GM21717 (cell line): ENCODE measurements around the gene VWF.
"Not testable (repeated sequence)": the region's sequence is repeated elsewhere in the genome, so short reads cannot be mapped to it uniquely, and the experiment has no call there.

Source experiments
- ATAC-seq: cut with Tn5 transposase; IDR thresholded peaks from one replicate; pipeline ENCODE4 v1.9.1; 2021; ENCODE audit warnings: mild to moderate bottlenecking, moderate library complexity; ENCODE audit not compliant: unreplicated experiment

VWF gene

DNA sequence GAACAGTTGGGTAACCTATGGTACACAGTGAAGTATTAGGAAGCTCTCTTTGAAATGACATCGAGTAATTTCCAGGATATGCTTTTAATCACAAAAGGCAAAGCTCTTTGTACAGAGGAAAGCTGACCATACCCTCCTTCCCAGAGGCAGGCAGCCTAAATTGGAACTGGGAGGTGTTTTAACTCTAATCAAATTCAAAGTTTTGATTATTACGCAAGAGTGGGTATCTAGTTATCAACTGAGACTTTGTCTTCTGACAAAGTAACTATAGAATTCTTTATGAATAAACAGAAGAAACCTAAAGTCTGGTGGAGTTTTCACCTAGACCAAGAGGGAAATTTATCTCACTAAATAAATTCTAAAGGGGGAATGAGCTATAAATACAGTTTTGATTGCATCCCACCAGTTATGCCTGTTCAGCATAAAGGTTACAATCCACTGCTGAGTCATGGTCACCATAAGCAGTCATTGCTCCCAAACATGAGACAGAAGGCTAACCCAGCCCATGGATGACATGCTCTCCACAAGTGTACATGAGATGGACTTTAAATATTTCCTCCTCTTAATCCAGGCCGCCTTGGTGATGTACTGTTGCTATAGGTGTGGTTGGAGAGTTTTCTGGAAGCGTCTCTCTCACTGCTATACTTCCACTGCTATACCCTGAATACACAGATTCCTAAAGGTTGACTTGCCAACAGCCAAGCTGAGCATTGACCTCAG, 113.7 kb downstream of the VWF start:
- not testable (repeated sequence) for ATAC-seq

DNA sequence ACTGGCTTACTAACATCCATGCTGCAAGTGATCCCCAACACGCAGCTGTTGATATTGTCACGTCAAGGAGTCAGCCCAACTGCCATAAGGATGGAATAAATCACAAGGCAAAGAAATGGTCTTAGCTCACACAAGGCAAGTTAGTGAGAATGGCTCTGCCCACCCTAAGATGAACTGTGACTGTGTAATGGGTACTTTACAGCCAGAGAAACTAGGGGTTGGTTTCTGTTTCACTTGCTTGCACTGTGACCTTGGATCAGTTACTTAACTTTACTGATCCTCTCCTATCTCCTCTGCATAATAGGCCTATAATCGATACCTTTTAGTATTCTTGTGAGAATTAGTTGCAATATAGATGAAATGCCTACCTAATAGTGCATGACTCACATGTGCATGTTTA, 127.2 kb downstream of the VWF start:
- no peak for ATAC-seq

DNA sequence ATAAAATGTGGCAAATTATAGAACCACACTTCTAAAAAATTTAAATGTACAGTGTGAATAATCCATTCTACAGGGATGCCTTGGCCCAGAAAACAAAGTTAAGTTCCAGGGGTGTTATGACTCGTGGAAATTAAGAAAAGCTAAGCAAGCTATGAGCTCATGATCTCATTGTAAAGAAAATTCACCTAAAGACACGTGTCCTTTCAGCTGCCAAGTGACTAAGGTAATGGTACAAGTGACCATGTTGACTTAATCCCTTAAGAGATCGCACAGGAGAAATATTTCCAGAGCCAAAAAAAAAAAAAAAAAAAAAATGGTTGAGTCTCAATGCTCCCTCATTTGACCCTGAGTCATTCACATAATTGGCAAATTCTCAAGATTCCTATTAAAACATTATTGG, 128.0 kb downstream of the VWF start:
- no peak for ATAC-seq

- ATAC-seq = no peak
Observed at GRCh38 chr12:5989621-5990020, 134.8 kb downstream of the VWF start.

- ATAC-seq = no peak
Observed at GRCh38 chr12:5988659-5989116, 135.8 kb downstream of the VWF start.

DNA sequence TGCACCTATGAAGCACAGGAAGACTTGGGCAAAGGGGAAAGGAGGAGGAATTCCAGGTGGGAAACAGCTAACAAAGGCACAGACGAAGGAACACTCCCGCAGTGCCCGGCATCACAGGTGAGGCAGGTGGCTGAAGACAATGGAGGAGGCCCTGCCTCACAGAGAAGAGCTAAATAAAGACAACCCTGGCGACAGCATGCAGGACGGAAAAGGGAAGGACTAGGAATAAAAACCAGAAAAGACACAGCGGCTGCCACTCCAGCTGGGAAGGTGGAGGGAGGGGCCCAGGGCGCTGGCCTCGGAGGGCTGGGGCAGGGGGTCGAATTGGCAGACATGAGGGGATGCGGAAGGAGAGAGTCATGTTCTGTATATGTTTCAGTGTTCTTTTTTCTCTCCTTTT, 136.4 kb downstream of the VWF start:
- no peak for ATAC-seq

DNA sequence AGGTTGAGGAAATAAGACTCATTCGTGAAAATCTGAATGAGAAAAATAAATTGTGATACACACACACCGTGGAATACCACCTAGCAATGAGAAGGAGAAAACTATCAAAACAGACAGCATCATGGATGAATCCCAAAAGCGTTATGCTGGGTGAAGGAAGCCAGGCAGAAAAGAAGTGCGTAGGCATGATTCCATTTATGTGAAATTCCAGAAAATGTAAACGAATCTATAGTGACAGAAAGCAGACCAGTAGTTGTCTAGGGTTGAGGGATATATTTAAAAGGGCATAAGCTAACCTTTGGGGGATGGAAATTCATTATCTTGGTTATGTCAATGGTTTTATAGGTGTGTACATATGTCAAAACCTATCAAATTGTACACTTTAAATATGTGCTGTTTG, 136.9 kb downstream of the VWF start:
- ATAC-seq = no peak

GRCh38 chr12:5985471-5985870, 139.0 kb downstream of the VWF start:
- ATAC-seq = no peak

- no peak for ATAC-seq
Observed at GRCh38 chr12:5984873-5985272, 139.6 kb downstream of the VWF start.

- ATAC-seq = no peak
Observed at GRCh38 chr12:5982106-5982505, 142.4 kb downstream of the VWF start.

- no peak for ATAC-seq
Observed at GRCh38 chr12:5977556-5977955, 146.9 kb downstream of the VWF start.

- no peak for ATAC-seq
Observed at GRCh38 chr12:5976711-5977110, 147.8 kb downstream of the VWF start.

GRCh38 chr12:5976196-5976595, 148.3 kb downstream of the VWF start:
- ATAC-seq = no peak

DNA sequence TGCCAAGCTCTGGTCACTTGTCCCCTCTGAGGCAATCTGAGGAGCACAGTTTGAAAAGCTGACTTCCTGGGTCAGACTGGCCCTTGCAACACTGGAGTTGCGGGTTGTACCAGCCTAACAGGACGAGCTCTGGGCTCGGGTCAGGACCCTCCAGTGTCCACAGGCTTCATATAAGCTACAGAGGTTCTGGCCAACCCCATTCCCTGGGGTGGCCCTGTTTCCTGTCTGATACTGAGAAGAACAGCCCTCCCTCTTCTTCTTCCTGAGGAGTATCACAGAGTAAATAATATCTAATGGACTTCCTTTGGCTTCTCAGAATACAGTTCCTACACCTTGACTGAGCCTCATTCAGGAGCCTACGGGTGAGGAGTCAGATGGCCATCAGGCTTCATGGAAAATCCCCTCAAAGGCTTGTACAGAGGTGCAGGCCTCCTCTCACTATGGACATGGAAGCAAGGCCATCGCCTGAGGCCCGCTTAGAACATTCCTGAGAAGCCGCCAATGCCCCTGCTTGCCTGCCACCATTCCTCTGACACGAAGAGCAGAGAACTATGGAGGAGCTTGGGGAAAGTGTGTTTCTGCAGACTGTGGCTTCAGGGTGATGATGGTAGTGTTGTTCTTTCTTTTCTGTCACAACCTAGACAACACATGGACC, 150.9 kb downstream of the VWF start:
- no peak for ATAC-seq

GRCh38 chr12:5972387-5972786, 152.1 kb downstream of the VWF start:
- ATAC-seq = no peak

- ATAC-seq = no peak
Observed at GRCh38 chr12:5971194-5971850, 153.1 kb downstream of the VWF start.

GRCh38 chr12:5969974-5970690, 154.3 kb downstream of the VWF start:
- no peak for ATAC-seq

DNA sequence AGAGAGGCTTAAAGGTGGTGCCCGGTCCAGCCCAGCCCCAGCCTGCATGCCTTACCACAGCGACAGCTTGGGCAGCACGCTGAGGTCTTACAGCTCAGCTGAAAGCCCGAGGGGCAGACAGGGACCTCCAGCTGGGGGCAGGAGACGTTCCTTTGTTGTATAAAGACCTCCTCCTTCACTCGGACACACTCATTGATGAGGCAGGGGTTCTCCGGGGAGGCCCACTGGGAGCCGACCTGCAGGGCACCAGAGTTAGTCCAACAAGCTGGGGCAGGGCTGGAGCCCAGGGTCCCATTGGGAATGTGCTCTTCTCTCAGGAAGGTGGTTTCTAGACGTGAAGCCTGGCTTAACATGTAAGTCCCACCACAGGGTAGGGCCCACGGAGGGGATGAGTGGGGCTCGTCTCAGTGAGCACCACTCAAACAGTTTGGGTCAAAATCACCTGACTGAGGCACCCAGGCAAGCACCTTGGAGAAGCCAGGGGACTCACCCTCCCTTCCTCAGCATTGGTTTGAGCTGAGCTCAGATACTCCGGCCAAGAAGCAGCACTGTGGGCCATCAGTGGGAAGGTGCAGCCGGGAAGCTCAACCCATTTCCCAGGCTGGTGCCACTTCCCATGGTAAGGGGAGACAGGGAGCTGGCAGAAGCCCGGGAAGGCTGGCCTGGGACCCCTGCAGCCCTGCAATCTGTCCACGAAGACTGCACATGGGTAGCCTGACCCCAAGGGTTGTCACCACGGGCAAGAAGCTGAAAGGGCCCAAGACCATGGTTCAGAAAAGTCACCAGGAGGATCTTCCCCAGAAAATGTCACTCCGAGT, 155.1 kb downstream of the VWF start:
- no peak for ATAC-seq

DNA sequence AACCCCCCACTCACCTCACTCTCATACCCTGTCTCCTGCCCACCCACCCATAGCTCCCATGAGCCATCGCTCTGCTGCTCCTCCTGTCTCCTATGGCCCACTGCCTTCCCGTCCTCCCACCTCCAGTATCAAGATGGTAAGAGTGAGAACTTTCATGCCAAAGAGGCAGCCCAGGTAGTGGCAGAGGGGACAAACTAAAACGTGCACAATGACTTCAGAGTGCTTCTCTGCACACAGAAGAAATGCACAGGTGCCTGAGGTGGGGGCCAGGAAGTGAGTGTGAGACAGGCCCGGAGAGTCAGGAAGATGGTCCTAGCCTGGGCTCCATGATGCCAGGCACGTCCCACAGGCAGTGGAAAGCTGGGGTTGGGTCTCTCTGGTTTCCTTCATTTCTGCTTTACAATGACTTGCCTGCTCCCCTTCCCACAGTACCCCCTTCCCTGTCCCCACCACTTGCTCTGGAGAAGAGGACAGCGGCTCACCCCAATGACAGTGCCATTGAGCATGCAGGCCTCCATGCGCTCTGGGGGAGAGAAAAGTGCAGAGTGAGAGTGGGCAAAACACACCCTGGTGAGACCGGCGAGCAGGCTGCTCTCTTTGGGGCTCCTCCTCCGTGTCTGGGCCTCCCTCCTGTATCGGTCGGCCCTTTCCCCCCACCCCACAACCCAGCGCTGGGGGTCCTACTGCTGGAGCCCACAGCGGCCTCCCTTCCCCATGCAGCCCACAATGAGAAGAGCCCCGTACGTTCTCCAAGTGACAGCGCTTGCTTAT, 156.6 kb downstream of the VWF start:
- no peak for ATAC-seq
